G401.6 (cell line): ENCODE data around the gene GOLGA2.

ENCODE experiments used
- FAIRE-seq: peaks from 2 replicates; lab custom pipeline; 2012; peaks lifted over from hg19 to GRCh38; lab: Jason Lieb, UNC

GOLGA2 gene

DNA sequence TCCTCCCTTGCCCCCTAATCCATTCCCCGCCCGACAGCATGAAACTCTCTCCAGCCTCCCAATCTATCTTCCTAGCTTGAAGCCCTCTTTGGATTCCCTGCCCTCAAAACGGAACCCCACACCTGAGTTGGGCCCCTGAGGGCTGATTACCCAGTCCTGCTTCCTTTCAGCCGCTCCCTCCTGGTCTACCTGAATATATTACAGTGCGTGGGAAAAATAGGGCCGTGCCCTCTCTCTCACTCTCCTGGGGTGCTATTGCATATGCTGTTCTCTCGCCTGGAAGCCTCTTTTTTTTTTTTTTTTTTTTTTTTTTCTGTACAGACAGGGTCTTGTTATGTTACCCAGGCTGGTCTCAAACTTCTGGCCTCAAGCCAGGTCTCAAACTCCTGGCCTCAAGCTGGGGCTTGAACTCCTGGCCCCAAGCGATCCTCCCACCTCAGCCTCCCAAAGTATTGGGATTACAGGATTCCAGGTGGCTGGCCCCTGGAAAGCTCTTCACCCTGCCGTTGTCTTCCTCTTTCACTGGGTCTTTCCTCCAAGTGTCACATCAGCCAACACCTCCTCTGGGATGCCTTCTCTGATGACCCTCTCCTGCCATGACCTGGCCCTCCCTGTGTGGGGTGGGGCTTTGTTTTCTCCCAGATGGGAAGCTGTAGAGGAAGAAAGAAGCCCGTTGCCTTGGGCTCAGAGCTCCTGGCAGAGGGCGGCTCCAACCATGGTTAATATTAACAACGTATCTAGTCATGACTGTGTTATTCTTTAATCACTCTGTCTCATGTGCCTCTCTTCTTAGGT, 64.4 kb downstream of the GOLGA2 start:
- FAIRE-seq: no peak

DNA sequence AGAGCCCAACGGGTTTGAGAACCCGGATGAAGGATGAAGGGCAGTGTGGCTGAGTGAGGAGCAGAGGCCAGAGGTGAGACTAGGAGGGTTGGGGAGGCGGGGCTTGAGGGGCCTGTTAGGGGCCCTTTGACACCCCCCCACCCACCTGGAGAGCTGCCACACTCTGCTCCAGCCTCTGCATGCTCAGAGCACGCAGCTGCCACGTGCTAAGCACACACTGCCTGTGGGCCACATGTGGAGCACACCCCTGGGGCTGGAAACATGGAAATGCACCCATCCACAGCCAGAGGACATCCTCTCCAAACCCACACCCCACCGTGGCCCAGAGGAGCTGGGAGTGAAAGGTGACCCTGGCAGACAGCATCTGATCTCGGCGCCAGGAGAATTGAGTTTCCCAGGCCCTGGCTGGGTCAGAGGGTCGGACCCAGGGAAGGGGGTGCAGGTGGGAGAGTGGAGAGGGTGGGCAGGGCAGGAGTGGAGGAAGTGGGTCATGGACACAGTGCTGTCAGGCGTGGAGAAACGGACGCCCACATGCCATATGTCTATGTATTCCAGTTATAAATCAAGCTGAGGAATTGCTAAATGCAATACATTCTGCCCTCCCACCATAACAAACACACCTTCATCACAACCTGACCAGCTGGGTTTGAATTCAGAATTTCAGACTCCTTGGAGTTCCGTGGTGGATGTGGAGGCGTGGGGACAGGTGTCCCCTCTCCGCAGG, 66.7 kb downstream of the GOLGA2 start:
- no peak for FAIRE-seq

DNA sequence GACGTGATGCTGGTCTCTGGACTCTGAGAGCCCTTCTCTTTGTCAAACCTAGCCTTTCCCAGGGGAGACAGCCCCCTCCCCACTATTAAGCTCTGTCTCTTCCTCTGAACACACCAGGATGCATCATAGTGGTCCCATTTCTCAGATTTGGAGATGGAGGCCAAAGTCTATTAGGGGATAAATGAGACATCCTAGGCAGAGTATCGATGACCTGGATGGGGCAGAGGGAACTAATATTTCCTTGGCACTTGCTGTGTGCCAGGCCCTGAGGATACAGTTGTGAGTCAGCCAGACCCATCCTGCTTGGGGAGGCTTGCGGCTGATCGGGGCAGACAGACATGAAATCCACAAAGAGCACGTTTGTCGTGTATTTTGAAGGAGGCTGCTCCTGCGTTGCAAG, 67.4 kb downstream of the GOLGA2 start:
- FAIRE-seq: no peak

DNA sequence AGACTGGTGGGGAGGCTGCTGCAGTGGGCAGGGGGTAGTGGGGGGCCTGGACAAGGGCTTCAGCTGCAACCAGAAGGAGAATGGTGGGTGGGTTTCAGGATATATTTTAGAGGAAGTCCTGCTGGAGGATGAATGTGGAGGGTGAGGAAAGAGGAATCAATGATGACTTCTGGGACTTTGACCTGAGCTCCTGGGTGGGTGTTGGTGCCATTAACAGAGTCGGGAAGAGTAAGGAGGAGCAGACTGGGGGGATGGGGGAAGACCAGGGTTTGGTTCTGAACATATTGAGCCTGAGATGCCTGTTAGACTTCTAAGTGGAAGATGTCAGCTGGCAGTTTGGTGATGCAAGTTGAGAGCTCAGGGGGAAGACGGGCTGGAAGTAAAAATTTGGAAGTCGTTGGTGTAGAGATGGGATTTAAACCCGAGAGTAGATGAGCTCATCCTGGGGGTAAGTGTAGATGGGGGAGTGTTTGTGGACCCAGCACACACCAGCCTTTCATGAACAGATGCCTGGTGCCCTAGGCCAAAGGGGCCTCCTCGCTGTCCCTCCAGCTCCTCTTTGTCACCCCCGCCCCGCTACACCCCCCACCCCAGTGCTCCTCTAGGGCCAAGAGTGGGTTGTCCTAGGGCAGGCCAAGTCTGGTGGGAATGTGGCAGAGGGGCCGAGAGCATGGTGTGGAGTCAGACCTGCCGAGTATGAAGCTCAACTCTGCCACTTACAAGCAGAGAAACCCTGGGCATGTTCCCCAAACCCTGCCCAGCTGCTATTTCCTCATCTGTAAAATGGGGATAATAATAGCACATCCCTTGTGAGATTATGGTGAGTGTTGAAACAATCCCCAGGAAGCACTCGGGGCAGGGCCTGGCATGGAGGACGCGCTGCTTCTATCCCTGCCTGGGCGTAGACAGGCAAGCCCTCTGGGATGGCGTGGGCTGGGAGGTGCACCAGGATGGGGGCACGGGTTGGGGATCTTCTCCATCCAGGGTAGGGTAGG, 68.6 kb downstream of the GOLGA2 start:
- FAIRE-seq: no peak

DNA sequence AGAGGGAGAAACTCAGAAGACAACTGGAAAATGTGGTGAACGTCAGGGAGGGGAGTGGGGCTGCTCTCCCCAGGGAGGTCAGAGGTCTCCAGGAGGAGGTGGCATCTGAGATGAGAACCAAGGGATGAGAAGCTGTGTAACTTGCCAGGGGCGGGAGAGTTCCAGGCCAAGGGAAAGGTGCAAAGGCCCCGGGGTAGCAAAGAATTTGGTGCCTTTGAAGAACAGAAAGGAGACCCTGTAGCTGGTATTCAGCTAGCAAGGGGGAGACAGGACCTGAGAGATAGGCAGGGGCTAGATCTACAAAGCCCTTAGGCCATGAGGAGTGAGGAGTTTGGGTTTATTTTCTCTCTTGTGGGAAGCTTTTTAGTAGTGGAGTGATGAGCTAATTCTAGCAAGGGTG, 69.3 kb downstream of the GOLGA2 start:
- no peak for FAIRE-seq
